ENCODE measurements around the gene GNPAT. TPM values are rescaled to one million over a fixed set of nuclear protein-coding genes. Genes with fewer than 3 reads are reported as not detected.

GNPAT gene
- total and polyA plus RNA-seq, 10 of the 15 experiments (the other 5 are each of a cell fraction or from before 2014, with no cell fraction given) = 24.0 to 70.6 (median 47.2) TPM

- peak overlapping the region; percentile 84 for H2AFZ ChIP-seq (ENCODE audit: control insufficient read depth, low read depth, low read length)
- no peaks in the 10 kb centered on the region for H3K9me3 ChIP-seq (replicated peaks; ENCODE audit: control insufficient read depth, insufficient read depth, low read length)
- in situ Hi-C loops (cut with MboI) = loop anchor here (5.0 to 10.0 kb wide), 2 partner anchors 289 to 576 kb away; no protein-coding TSS in a partner anchor
- 0 out of 2 replicates have a peak, but pooled peaks have one; percentile 68 for TF ChIP-seq DPF2 (IDR thresholded peaks at IDR 0.05)
- peak in 1 of 2 experiments; percentile 58; a peak in 2 of 3 replicates for TF ChIP-seq EGR1 (IDR thresholded peaks at IDR 0.05; ENCODE audit: borderline replicate concordance in 1 of 2, low read depth in 2 of 2, low read length in 2 of 2)
- TF ChIP-seq FOXM1 (IDR thresholded peaks at IDR 0.05; ENCODE audit: low read depth, low read length) = peak; percentile 50; the same call in 1 of the 2 replicates
- no peak for TF ChIP-seq EZH2 (IDR thresholded peaks at IDR 0.05; ENCODE audit: borderline replicate concordance, control insufficient read depth, low read depth, low read length)
- TF ChIP-seq, protein P1, sequence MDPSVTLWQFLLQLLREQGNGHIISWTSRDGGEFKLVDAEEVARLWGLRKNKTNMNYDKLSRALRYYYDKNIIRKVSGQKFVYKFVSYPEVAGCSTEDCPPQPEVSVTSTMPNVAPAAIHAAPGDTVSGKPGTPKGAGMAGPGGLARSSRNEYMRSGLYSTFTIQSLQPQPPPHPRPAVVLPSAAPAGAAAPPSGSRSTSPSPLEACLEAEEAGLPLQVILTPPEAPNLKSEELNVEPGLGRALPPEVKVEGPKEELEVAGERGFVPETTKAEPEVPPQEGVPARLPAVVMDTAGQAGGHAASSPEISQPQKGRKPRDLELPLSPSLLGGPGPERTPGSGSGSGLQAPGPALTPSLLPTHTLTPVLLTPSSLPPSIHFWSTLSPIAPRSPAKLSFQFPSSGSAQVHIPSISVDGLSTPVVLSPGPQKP (IDR thresholded peaks at IDR 0.05; ENCODE audit: low read depth, low read length) = peak; percentile 80
- TF ChIP-seq RELA (IDR thresholded peaks at IDR 0.05; ENCODE audit: borderline replicate concordance, partially characterized antibody) = peak; percentile 32
- TF ChIP-seq, protein P2, sequence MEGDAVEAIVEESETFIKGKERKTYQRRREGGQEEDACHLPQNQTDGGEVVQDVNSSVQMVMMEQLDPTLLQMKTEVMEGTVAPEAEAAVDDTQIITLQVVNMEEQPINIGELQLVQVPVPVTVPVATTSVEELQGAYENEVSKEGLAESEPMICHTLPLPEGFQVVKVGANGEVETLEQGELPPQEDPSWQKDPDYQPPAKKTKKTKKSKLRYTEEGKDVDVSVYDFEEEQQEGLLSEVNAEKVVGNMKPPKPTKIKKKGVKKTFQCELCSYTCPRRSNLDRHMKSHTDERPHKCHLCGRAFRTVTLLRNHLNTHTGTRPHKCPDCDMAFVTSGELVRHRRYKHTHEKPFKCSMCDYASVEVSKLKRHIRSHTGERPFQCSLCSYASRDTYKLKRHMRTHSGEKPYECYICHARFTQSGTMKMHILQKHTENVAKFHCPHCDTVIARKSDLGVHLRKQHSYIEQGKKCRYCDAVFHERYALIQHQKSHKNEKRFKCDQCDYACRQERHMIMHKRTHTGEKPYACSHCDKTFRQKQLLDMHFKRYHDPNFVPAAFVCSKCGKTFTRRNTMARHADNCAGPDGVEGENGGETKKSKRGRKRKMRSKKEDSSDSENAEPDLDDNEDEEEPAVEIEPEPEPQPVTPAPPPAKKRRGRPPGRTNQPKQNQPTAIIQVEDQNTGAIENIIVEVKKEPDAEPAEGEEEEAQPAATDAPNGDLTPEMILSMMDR (IDR thresholded peaks at IDR 0.05 in 2 of 3, conservative IDR thresholded peaks at IDR 0.05 in 1 of 3; ENCODE audit: control insufficient read depth in 2 of 3, extremely low read depth in 1 of 3, insufficient read depth in 1 of 3, low read depth in 3 of 3, low read length in 3 of 3) = peak; percentile 89 to 90 (median 90)
- peak; percentile 83 for TF ChIP-seq GABPA (IDR thresholded peaks at IDR 0.05; ENCODE audit: low read depth)
- peak; percentile 71; the same call in 1 of the 2 replicates for TF ChIP-seq CBFB (IDR thresholded peaks at IDR 0.05; ENCODE audit: low read depth)
- peak; percentile 66; the same call in 1 of the 2 replicates for TF ChIP-seq SMC3 (IDR thresholded peaks at IDR 0.05; ENCODE audit: borderline replicate concordance, low read length)
- 0 out of 2 replicates have a peak, but pooled peaks have one; percentile 54 for TF ChIP-seq PAX5 (IDR thresholded peaks at IDR 0.05; ENCODE audit: borderline replicate concordance, low read depth, low read length)
- TF ChIP-seq IKZF2 (IDR thresholded peaks at IDR 0.05) = peak; percentile 69 to 73; a peak in 3 of 4 replicates
- peak; percentile 26; the same call in 1 of the 2 replicates for TF ChIP-seq HCFC1 (IDR thresholded peaks at IDR 0.05; ENCODE audit: low read length)
- no peak for TF ChIP-seq TCF7 (IDR thresholded peaks at IDR 0.05; ENCODE audit: borderline replicate concordance)
Measured at GRCh38 chr1:231211005-231211857, 29.8 kb upstream of the GNPAT start.

More at GRCh38 chr1:231211005-231211857, 29.8 kb upstream of the GNPAT start:
- Histone ChIP-seq H4K20me1 (ENCODE audit: control insufficient read depth, insufficient read depth) (no peaks in the 10 kb centered on the region), H3K4me2 (ENCODE audit: control insufficient read depth, insufficient read depth) (peak overlapping the region; percentile 75), H3K27me3 (replicated peaks in 1 of 2; ENCODE audit: control insufficient read depth in 2 of 2, insufficient read depth in 2 of 2, low read length in 1 of 2) (no peaks in the 10 kb centered on the region), H3K9ac (ENCODE audit: control insufficient read depth, insufficient read depth, low read length) (no peak overlapping the region), H3K4me1 (ENCODE audit: control insufficient read depth, insufficient read depth, low read length) (peaks cover 12% of the 10 kb centered on the region), H3K27ac (ENCODE audit: control insufficient read depth, insufficient read depth) (peak overlapping the region; percentile 12; the same call in 1 of the 2 replicates), H3K36me3 (ENCODE audit: control insufficient read depth in 2 of 2, insufficient read depth in 2 of 2, low read length in 1 of 2) (no peaks in the 10 kb centered on the region), H3K4me3 (peak overlapping the region; percentile 39; the same call in 1 of the 2 replicates), H3K79me2 (ENCODE audit: control insufficient read depth, insufficient read depth, low read length) (no peaks in the 10 kb centered on the region)
- no TSS peak for BruUV-seq (replicated peaks)
- ChIA-PET RAD21 (ENCODE audit: unreplicated experiment) (interaction anchor here (0.6 kb wide), 1 partner anchor 119 kb away, joined by 3 read pairs; no protein-coding TSS in a partner anchor), SMC1A (ENCODE audit: uncharacterized antibody, unreplicated experiment) (interaction anchor here (1.4 kb wide), 1 partner anchor 31 kb away, joined by 4 read pairs; no protein-coding TSS in a partner anchor), CTCF (interaction anchor here (0.7 to 3.8 kb wide), 15 partner anchors 11 to 568 kb away, joined by 3 to 30 read pairs (median 3); partner anchors contain the start of genes ARV1, COG2, EXOC8 and SPRTN), POLR2A (no interaction called here)
- intact Hi-C loops (cut with micrococcal nuclease; ENCODE audit: unreplicated experiment) = loop anchor here (1.0 to 5.0 kb wide), 4 partner anchors 234 to 578 kb away; partner anchors contain the start of genes ARV1 and TTC13
- peak; percentile 89 for FAIRE-seq
- WGBS (ENCODE audit: insufficient coverage, insufficient replicate concordance, low lambda C conversion rate, missing lambda C conversion rate) = 16% methylated on average over 27 of the region's 28 CpGs
- DNase-seq (ENCODE audit: low read depth, low spot score) = peak; percentile 86
- ATAC-seq = peak; percentile 93

All from GM12878 (cell line).